Heart right ventricle (tissue), 16 donors: Measurements from ENCODE around the gene MEI4. TPM values are rescaled to one million over a fixed set of nuclear protein-coding genes. Genes with fewer than 3 reads are reported as not detected.

ENCODE experiments used
- ATAC-seq, 8 donors: fragments of 200-7000 bp; cut with Tn5 transposase; one replicate each; pipeline ENCODE4 v1.9.1; 2020; ENCODE audit warnings: mild to moderate bottlenecking in 8 of 8, moderate library complexity in 8 of 8, moderate number of reproducible peaks in 1 of 8
- DNase-seq, 2 donors: peaks; one replicate each; pipeline ENCODE4 v3.0.0-alpha.2; 2020
- H3K27ac ChIP-seq, 10 donors: fragments of 200-600 bp; sonication (generic) in 2 of 10; one replicate each; pipeline versions ENCODE4 v1.5.0 to v1.8.0; 2020 to 2022; ENCODE audit warnings: mild to moderate bottlenecking in 3 of 10
- H3K27me3 ChIP-seq, 7 donors: fragments of 200-600 bp; one replicate each; pipeline ENCODE4 v1.8.0; 2021 to 2022; ENCODE audit warnings: mild to moderate bottlenecking in 2 of 7
- H3K36me3 ChIP-seq, 9 donors: fragments of 200-600 bp; sonication (generic) in 1 of 9; one replicate each; pipeline versions ENCODE4 v1.5.0 to v1.8.0; 2020 to 2022; ENCODE audit warnings: mild to moderate bottlenecking in 2 of 9
- H3K4me1 ChIP-seq, 9 donors: fragments of 200-600 bp; sonication (generic) in 1 of 9; one replicate each; pipeline versions ENCODE4 v1.5.0 to v1.8.0; 2020 to 2022; ENCODE audit warnings: mild to moderate bottlenecking in 4 of 9
- H3K4me3 ChIP-seq, 10 donors: fragments of 200-600 bp; sonication (generic) in 2 of 10; one replicate each; pipeline versions ENCODE4 v1.5.0 to v1.8.0; 2020 to 2022; ENCODE audit warnings: mild to moderate bottlenecking in 7 of 10, moderate library complexity in 2 of 10
- H3K9me3 ChIP-seq, 11 donors: fragments of 200-600 bp in 10 of 11; sonication (generic) in 2 of 11; one replicate each; pipeline versions ENCODE4 v1.5.0 to v1.8.0; 2013 to 2022; ENCODE audit warnings: mild to moderate bottlenecking in 2 of 11, control low read depth in 1 of 11, moderate library complexity in 1 of 11
- WGBS, 2 donors: extraction: QIAGEN DNeasy Blood & Tissue Kit; methylation state at CpG; one replicate each; pipeline ENCODE4 v1.1.7; 2013; ENCODE audit warnings: inconsistent platforms in 1 of 2; 5-methylcytosine and 5-hydroxymethylcytosine counted together
- intact Hi-C, 10 donors: fragments of 100-400 bp; cut with DNase I; formaldehyde crosslinking; loops; one replicate each; pipeline versions ENCODE4 v1.11.1 to v1.14.2; 2022
- long read RNA-seq, 3 donors: library from polyadenylated mRNA; unstranded; transcript quantifications; one replicate each; pipeline ENCODE4 v2.0.0, GENCODE V29; 2020 to 2021
- polyA plus RNA-seq, 2 donors: library from polyadenylated mRNA; stranded (reverse); fragments of 200-250 nt; gene quantifications; one replicate each; pipeline ENCODE4 v1.2.3, GENCODE V29; 2013
- total RNA-seq, 10 donors: library from RNA; stranded (reverse); fragmentation: NEBNext Ultra II Directional in 3 of 10; extraction: Animal tissue kit (Norgen Biotek cat#: 25700) in 3 of 10; gene quantifications; one replicate each; pipeline versions ENCODE4 v1.2.1 to v1.2.4, GENCODE V29; 2021 to 2023
- TF ChIP-seq, protein P1 (sequence below), 9 donors: fragments of 200-600 bp; sonication (generic) in 2 of 9; IDR thresholded peaks; one replicate each; pipeline versions ENCODE4 v1.5.0 to v1.8.0; 2021 to 2022; ENCODE audit warnings: antibody characterized with exemption in 9 of 9, mild to moderate bottlenecking in 5 of 9, moderate library complexity in 1 of 9
- donor health status: Arrhythmogenic right ventricular cardiomyopathy.
- donor health status: ischemic (EF 13 %, LVEDD 7.1; RV severe dilation, severe dysfunction).
- donor health status: healthy with polysubstance abuse.
- donor health status: DM: no; HTN: yes; CAD: no.
- donor health status: DM: no; HTN: no; CAD: no.
- donor health status: ischemic (EF 25% LVEDD 6.9; RV normal size, moderate dysfunction).
- donor health status: ischemic (EF 25% LVEDD 5.7; RV mildly dilated, moderate dysfunction).
- donor health status: healthy.
- donor health status: DM: yes; HTN: yes; CAD: no.
- donor health status: Ischemic cardiomyopathy.
- donor health status: ischemic (EF 35%, LVEDD 5.7; RV mildly dilated, moderate dysfunction).
- donor health status: nonischemic (EF 11% LVEDD 7.7; RV severe dilation, severe dysfunction).
- donor health status: DM: yes; HTN: yes; CAD: no.
- donor health status: PGD.
- donor health status: ischemic (EF 29% LVEDD 5.4; RV normal size, mild dysfunction).
- donor health status: nonischemic (EF 23%, LVEDD 6.1; RV moderate dilation, normal function).

The MEI4 gene, protein sequence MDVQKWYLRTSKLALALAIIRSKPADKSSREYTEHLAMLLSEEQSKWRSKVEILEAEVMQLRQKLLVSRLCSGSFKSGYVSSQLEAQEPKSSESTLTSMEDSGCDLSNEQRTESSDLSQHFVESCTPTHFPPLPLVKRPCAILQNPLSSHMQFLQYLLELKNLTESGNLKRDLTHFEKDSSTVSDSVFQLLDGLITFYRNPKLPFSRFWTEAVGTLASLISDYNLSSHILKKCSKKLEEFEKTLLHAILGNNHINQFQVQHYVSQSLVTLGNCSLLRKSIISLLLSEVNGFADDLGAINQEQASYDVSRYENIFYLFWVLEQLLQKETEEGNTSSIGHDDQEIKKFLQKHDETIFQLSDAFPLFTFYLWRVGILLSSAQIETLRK
- 1 to 10 TPM in 1 of 10 donors, under 1 TPM in 9; 0.13 to 1.1 (median 0.51) TPM for total RNA-seq
- polyA plus RNA-seq = under 1 TPM in 1 of 2 donors, not detected in 1; under 0.01 TPM
- long read RNA-seq, donor 1, partial matches to known transcripts = 0 of 1 reads
- long read RNA-seq, donor 1, other reads (novel, unspliced or antisense) = 1 of 1 reads
- long read RNA-seq, donor 2, full-length matches to known transcripts = 1 of 3 reads
- long read RNA-seq, donor 2, partial matches to known transcripts = 2 of 3 reads
- long read RNA-seq, donor 2, other reads (novel, unspliced or antisense) = 0 of 3 reads
- long read RNA-seq, donor 3 = 0 reads

DNA sequence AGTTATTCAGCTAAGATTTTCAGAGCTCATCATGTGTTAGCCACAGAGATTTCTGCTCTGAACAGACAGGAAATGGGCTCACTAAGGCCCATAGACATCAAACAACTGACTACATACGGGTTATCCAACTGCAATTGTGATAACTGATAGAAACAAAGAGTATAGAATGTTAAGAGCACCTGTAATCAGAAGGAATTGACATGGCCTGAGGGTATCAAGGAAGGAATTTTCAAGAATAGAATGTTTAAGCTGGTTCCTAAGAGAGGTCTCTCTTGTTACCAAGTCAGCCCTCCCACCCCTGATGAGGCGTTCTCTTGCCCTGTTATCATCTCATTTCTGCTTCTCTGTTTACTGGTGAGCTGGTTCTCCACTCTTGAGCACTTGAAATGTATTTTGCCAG, at the start of gene MEI4:
Gene MEI4, plus strand, starts transcription at position 301 of the 400 bp plus-strand sequence. CDS start 37,633 bp downstream, outside the sequence.
- H3K27me3 ChIP-seq = peaks cover 0 to 8% (median 0%) of the 10 kb centered on the region in 7 donors
- ATAC-seq (no peak), DNase-seq (no peak)
- H3K27ac ChIP-seq = no peak within 1 kb of the TSS
- no peaks in the 10 kb centered on the region for H3K36me3 ChIP-seq
- H3K4me1 ChIP-seq = peaks cover 0 to 7% (median 0%) of the 10 kb centered on the region in 9 donors
- intact Hi-C loops = no loop called here
- peaks cover 0 to 6% (median 0%) of the 10 kb centered on the region in 11 donors for H3K9me3 ChIP-seq
- H3K4me3 ChIP-seq = no peak within 1 kb of the TSS
- 41 to 50% methylated on average over 2 of the region's 2 CpGs for WGBS, 2 donors
- TF ChIP-seq, protein P1, sequence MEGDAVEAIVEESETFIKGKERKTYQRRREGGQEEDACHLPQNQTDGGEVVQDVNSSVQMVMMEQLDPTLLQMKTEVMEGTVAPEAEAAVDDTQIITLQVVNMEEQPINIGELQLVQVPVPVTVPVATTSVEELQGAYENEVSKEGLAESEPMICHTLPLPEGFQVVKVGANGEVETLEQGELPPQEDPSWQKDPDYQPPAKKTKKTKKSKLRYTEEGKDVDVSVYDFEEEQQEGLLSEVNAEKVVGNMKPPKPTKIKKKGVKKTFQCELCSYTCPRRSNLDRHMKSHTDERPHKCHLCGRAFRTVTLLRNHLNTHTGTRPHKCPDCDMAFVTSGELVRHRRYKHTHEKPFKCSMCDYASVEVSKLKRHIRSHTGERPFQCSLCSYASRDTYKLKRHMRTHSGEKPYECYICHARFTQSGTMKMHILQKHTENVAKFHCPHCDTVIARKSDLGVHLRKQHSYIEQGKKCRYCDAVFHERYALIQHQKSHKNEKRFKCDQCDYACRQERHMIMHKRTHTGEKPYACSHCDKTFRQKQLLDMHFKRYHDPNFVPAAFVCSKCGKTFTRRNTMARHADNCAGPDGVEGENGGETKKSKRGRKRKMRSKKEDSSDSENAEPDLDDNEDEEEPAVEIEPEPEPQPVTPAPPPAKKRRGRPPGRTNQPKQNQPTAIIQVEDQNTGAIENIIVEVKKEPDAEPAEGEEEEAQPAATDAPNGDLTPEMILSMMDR (IDR thresholded peaks at IDR 0.05) = no peak

DNA sequence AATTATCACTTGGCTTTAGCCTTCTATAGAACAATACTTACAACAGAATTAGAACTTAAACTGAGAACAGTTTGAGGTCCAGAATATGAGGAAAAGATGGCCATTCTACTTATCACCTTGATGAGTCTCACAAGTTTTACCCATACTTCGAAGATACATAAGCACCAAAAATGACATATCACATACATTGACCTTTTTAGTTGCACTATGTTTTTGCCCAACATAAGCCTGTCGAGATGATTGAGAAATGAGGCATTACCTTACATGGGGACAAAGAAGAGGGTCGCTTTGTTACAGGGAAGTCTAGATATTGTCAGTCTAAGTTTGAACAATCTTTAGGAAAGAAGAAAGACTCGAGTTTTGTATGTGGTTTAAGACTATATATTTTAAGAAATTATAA, 48.4 kb upstream of the MEI4 start:
- ATAC-seq = no peak
- no peak for DNase-seq
- Histone ChIP-seq H3K4me3 (no peak overlapping the region), H3K27me3 (no peaks in the 10 kb centered on the region), H3K36me3 (no peaks in the 10 kb centered on the region), H3K9me3 (peaks cover 0 to 20% (median 0%) of the 10 kb centered on the region in 11 donors), H3K27ac (no peak overlapping the region), H3K4me1 (no peaks in the 10 kb centered on the region)
- WGBS, 2 donors = 43 to 50% methylated on average over 4 of the region's 4 CpGs
- TF ChIP-seq, protein P1 (IDR thresholded peaks at IDR 0.05) = no peak
- intact Hi-C loops = no loop called here

DNA sequence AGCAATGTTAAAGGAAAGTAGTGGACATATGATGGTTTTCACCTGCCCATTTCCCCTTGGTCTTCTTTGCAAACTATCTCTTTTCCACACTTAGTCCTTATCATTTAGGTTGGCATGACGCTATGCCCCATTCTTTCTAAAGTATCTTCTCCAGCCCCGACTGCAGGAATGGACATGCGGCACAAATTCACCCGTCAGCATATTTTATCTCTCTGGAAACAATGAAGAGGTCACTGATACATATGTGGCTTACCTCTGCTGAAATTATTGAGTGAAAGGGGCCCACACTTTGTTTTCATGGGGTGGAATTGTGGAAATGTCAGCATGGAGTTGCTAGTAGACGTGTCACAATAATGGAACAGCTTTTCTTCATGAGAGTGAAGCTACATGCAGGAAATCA, 45.8 kb upstream of the MEI4 start:
- TF ChIP-seq, protein P1 (IDR thresholded peaks at IDR 0.05) = no peak
- no peak for DNase-seq
- intact Hi-C loops = no loop called here
- H3K36me3 ChIP-seq = no peaks in the 10 kb centered on the region
- no peaks in the 10 kb centered on the region for H3K27me3 ChIP-seq
- ATAC-seq = no peak
- no peak overlapping the region for H3K4me3 ChIP-seq
- H3K4me1 ChIP-seq = no peaks in the 10 kb centered on the region
- H3K27ac ChIP-seq = no peak overlapping the region
- H3K9me3 ChIP-seq = peaks cover 0 to 18% (median 0%) of the 10 kb centered on the region in 11 donors
- WGBS, 2 donors = 69 to 72% methylated on average over 5 of the region's 5 CpGs

DNA sequence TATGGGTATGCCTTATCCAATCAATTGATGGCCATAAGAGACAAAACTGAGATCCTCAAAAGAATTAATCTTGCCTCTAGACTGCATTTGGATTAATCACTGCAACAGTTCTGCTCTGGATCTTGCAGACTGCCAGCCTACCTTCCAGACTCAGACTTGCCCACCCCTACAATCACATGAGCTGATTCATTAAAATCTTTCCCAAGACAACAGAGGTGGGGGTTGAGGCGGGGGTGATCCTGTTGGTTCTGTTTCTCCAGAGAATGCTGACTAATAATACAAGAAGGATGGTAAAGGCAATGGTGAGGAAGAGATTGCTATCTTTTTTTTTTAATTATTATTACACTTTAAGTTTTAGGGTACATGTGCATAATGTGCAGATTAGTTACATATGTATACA, 43.7 kb upstream of the MEI4 start:
- TF ChIP-seq, protein P1 (IDR thresholded peaks at IDR 0.05) = no peak
- no peak overlapping the region for H3K4me3 ChIP-seq
- ATAC-seq = no peak
- no peaks in the 10 kb centered on the region for H3K27me3 ChIP-seq
- no peaks in the 10 kb centered on the region for H3K4me1 ChIP-seq
- intact Hi-C loops = no loop called here
- peaks cover 0 to 13% (median 0%) of the 10 kb centered on the region in 11 donors for H3K9me3 ChIP-seq
- WGBS, 2 donors = 79 to 84% methylated on average over 1 of the region's 1 CpG
- H3K27ac ChIP-seq = no peak overlapping the region
- no peaks in the 10 kb centered on the region for H3K36me3 ChIP-seq
- no peak for DNase-seq
